ENCODE measurements around the gene TBXAS1. TPM values are rescaled to one million over a fixed set of nuclear protein-coding genes. Genes with fewer than 3 reads are reported as not detected.

Gene TBXAS1
- total and polyA plus RNA-seq, 2 of the 8 experiments (the other 6 are each of a cell fraction or from before 2014, with no cell fraction given), result 0.86 to 2.1 TPM

GRCh38 chr7:139960157-139960556 is 131.1 kb downstream of the TBXAS1 start:
- Histone ChIP-seq H3K4me2 (ENCODE audit: insufficient read depth in 1 of 2, low read depth in 2 of 2, low read length in 2 of 2) (no peak overlapping the region), H3K4me3 (ENCODE audit: extremely low read depth in 1 of 4, insufficient read depth in 2 of 4, low read depth in 3 of 4, low read length in 4 of 4) (no peak overlapping the region), H3K27me3 (replicated peaks in 1 of 4; ENCODE audit: control insufficient read depth in 3 of 4, extremely low read depth in 1 of 4, insufficient read depth in 3 of 4, low read length in 3 of 4) (no peaks in the 10 kb centered on the region), H3K79me1 (ENCODE audit: low read depth, low read length) (no peaks in the 10 kb centered on the region), H2AK5ac (ENCODE audit: low read depth, low read length) (no peak overlapping the region), H3K79me2 (ENCODE audit: control insufficient read depth in 1 of 2, insufficient read depth in 2 of 2, low read length in 2 of 2) (no peaks in the 10 kb centered on the region), H3K14ac (ENCODE audit: insufficient read length) (no peak overlapping the region), H3K9ac (replicated peaks in 1 of 4; ENCODE audit: extremely low read depth in 1 of 4, low read depth in 3 of 4, low read length in 3 of 4) (no peak overlapping the region), H3K23ac (ENCODE audit: insufficient read length) (no peak overlapping the region), H2BK20ac (ENCODE audit: low read length) (no peak overlapping the region), H4K91ac (replicated peaks; ENCODE audit: insufficient read length, low read length) (no peak overlapping the region), H3K4me1 (replicated peaks in 1 of 4; ENCODE audit: control insufficient read depth in 3 of 4, insufficient read depth in 4 of 4, low read length in 3 of 4) (peaks cover 0 to 9% (median under 1%) of the 10 kb centered on the region in 4 experiments; a peak in 2 of 7 replicates), H4K20me1 (replicated peaks in 1 of 2; ENCODE audit: control insufficient read depth in 1 of 2, insufficient read depth in 2 of 2, low read length in 2 of 2) (no peaks in the 10 kb centered on the region), H2AFZ (ENCODE audit: low read length) (no peak overlapping the region), H3K9me3 (ENCODE audit: insufficient read depth in 2 of 2, low read depth in 1 of 2, low read length in 1 of 2) (no peaks in the 10 kb centered on the region), H3K18ac (ENCODE audit: extremely low read depth, low read length) (no peak overlapping the region), H4K8ac (ENCODE audit: extremely low read depth, insufficient read depth, low read length) (no peak overlapping the region), H2BK120ac (replicated peaks; ENCODE audit: low read depth, low read length) (no peak overlapping the region), H3K56ac (replicated peaks; ENCODE audit: insufficient read length, low read depth, low read length) (no peak overlapping the region), H2BK5ac (ENCODE audit: low read depth, low read length) (no peak overlapping the region), H2BK12ac (ENCODE audit: low read depth, low read length) (no peak overlapping the region), H3K27ac (ENCODE audit: low read depth, low read length) (no peak overlapping the region), H3K36me3 (ENCODE audit: control insufficient read depth in 2 of 4, insufficient read depth in 4 of 4, low read length in 3 of 4) (no peaks in the 10 kb centered on the region), H2BK15ac (ENCODE audit: low read length) (no peak overlapping the region), H3K23me2 (ENCODE audit: low read depth, low read length) (no peaks in the 10 kb centered on the region), H3K4ac (replicated peaks; ENCODE audit: insufficient read length, low read depth, low read length) (no peak overlapping the region), H4K5ac (ENCODE audit: insufficient read length, low read depth, low read length) (no peak overlapping the region)
- DNase-seq (ENCODE audit: low read depth in 1 of 2, low spot score in 2 of 2) (no peak), FAIRE-seq (no peak)
- 92% methylated on average over 6 of the region's 6 CpGs; no CpG with 5 or more reads in 1 of the 2 experiments for WGBS, 2 experiments (ENCODE audit: extremely low coverage in 1 of 2, insufficient coverage in 1 of 2, insufficient read length in 1 of 2, insufficient replicate concordance in 2 of 2, low coverage in 1 of 2, low lambda C conversion rate in 2 of 2, missing lambda C conversion rate in 1 of 2)
- ChIA-PET POLR2A (ENCODE audit: partially characterized antibody) (no interaction called here), CTCF (ENCODE audit: partially characterized antibody) (interaction anchor here (0.9 to 1.4 kb wide), 3 partner anchors 10 to 42 kb away, joined by 3 read pairs; no protein-coding TSS in a partner anchor)
- TF ChIP-seq GTF2F1 (IDR thresholded peaks at IDR 0.05; ENCODE audit: borderline replicate concordance, low read depth, low read length), result no peak
- no peak for TF ChIP-seq RNF2 (IDR thresholded peaks at IDR 0.05; ENCODE audit: borderline replicate concordance, low read depth, low read length, missing control alignments, poor library complexity, severe bottlenecking)
- TF ChIP-seq NRF1 (IDR thresholded peaks at IDR 0.05; ENCODE audit: low read depth, low read length), result no peak
- TF ChIP-seq ZNF274 (IDR thresholded peaks at IDR 0.05; ENCODE audit: borderline replicate concordance, extremely low read depth, low read length), result no peak
- no peak for TF ChIP-seq EP300 (IDR thresholded peaks at IDR 0.05; ENCODE audit: borderline replicate concordance in 1 of 2, low read depth in 2 of 2, low read length in 2 of 2)
- no peak for TF ChIP-seq RXRA (IDR thresholded peaks at IDR 0.05; ENCODE audit: insufficient read depth, low read depth, low read length)
- TF ChIP-seq KDM5A (IDR thresholded peaks at IDR 0.05; ENCODE audit: low read length), result no peak
- TF ChIP-seq TBP (IDR thresholded peaks at IDR 0.05; ENCODE audit: low read depth, low read length), result no peak
- no peak for TF ChIP-seq RBBP5 (IDR thresholded peaks at IDR 0.05; ENCODE audit: borderline replicate concordance, low read depth, low read length)
- TF ChIP-seq ASH2L (IDR thresholded peaks at IDR 0.05; ENCODE audit: low read length), result no peak
- TF ChIP-seq RFX5 (IDR thresholded peaks at IDR 0.05; ENCODE audit: borderline replicate concordance, low read depth, low read length), result no peak
- no peak for TF ChIP-seq CBX8 (IDR thresholded peaks at IDR 0.05; ENCODE audit: borderline replicate concordance, low read depth, low read length)

Measured in H1 (cell line).